ENCODE data around the gene EHD4.

Gene EHD4

GRCh38 chr15:41874736-41875135 is 97.6 kb downstream of the EHD4 start:
- DNase-seq: no peak

GRCh38 chr15:41873711-41874110 is 98.6 kb downstream of the EHD4 start:
- no peak for DNase-seq

DNA sequence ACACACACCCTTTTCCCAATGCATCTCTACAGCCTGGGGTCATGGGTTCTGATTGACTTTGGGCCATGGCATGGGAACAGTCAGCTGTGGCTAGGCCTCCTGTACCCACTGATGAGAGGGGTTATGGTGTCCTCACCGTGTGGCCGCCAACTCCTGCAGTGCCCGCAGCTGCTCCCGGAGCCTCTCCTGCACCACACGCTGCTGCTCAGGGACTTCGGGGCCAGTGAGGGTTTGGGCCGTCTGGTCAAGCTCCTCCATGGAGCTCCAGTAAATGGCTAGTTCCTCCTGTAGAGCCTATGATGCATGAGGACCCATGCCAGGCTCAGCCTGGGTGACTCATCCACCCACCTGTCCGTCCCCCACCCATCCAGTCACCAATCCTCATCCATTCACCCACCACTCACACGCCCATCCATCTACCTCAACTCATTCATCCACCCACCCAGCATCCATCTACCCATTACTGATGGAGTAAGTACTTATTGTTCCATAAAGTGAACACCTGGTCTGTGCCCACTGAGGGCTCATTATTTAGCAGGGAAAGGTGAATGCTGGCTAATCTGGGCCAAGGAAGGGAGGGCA is 100.1 kb downstream of the EHD4 start:
- no peak for DNase-seq

- no peak for DNase-seq
These were observed 101.0 kb downstream of the EHD4 start for GRCh38 chr15:41871175-41871905.

GRCh38 chr15:41870689-41871081 is 101.7 kb downstream of the EHD4 start:
- DNase-seq: peak; percentile 40 to 57

DNA sequence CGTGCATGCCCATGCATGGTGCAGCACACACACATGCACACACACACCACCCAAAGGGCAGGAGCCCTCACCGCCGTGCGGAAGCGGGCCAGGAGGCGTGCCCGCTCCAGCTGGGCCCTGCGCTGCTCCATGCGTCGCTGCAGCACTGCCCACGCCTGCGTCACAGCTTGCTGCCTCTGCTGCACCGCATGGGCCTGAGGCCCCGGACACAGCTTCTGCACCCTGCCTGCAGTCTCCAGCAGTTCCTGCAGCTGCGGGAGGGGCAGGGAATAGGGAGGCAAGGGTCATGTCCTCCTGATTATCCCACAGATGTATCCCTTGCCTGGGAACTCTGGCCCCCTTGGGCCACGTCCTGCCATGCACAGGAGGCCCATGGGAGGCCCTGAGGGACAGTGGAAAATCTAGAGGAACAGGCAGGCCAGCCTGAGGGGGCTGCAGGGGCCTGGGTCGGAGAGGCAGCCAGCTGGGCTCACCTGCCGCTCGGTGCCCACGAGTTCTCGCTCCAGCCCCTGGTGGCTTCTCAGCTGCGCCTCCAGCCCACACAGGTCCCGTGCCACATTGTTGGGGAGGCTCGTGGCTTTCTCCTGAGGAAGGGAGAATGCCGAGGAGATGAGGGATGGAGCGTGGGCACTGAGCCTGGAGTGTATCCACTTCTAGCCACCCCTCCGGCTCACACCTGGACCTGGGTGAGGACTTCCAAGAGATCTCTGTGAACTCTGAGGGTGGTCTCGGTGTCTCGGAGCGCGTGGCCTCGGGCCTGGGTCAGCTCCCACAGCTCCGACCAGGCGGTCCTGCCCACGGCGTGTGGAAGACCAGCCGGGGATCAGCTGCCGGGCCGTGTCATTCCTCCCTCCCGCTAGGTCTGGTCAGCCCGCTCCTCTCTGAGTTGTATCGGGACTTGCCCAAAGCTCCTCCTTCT is 102.3 kb downstream of the EHD4 start:
- no peak for DNase-seq

DNA sequence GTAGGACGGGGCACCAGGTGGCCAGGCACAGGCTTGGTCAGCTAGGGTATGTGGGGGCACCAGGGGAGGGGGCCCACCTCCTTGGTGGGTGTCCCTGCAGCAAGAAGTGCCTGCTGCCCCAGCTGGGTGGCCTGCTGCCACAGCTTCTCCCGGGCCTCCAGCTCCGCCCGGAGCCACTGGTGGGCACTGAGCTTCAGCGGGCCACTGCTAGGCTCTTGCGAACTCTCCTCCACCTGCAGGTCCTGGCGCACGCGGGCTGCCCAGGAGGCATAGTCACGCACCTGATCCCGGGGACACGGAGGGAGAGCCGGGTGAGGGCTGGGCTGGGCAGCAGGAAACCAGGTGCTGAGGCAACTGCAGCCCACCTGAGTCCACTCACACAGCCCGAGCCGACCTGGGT is 104.0 kb downstream of the EHD4 start:
- DNase-seq: no peak

DNA sequence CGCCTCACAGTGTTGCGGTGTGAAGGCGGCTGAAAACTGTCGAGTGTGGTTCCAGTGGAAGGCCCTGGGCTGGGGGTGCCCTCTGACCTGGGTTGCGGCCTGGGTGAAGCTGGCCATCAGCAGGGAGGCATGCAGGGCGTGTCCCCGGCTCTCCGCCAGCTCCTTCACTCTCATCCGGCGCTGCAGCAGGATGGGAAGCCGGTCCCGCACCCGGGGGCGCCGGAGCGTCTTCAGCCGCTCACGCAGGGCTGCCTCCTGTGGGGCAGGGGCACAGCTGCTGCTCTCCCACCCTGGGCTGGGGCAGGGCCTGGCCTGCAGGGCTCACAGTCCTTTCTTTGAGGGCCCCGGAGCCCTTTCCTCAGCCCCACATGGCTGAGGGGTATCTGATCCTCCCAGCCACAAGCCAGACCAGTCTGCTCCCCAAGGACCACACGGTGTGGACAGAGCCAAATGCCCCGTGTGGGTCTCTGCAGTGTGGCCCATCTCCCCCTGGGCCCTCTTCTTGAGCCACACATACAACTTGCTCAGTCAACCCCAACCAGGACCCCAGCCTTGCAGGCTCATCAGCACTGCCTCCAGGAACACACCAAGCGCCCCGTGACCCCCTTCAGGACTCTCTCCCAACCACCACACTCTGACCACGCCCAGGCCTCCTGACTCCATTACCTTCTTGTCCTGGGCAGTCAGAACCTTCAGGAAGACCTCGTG is 105.3 kb downstream of the EHD4 start:
- no peak for DNase-seq

- DNase-seq: no peak
These were observed 106.1 kb downstream of the EHD4 start for GRCh38 chr15:41866263-41866703.

- no peak for DNase-seq
These were observed 106.8 kb downstream of the EHD4 start for GRCh38 chr15:41865490-41866055.

DNA sequence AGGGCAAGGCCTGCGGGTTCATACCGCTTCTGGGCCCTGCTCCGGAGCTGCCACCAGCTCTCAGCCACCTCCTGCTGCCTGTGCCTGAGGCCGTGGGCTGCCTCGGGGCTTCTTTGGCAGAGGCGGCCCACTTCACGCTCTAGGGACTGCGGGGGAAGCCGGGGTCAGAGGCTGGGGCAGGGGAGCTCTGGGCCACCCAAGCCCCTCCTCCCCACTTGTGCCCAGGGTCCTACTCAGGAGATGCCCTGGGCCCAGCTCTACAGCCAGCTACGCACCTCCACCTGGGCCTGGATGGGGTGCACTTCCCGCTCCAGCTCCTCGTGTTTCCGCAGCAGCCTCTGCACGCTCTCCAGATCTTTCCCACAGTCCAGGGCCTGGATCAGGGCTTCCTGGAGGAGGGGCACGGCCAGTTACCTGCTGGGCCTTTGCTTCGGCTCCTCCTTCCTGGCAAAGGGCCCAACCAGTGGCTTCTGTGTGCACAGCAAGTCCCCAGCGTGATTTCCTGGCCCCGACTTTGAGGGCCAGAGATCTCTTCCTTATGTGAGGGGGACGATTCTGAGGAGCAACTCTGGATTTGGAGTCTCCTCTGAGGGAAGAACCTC is 109.7 kb downstream of the EHD4 start:
- no peak for DNase-seq

DNA sequence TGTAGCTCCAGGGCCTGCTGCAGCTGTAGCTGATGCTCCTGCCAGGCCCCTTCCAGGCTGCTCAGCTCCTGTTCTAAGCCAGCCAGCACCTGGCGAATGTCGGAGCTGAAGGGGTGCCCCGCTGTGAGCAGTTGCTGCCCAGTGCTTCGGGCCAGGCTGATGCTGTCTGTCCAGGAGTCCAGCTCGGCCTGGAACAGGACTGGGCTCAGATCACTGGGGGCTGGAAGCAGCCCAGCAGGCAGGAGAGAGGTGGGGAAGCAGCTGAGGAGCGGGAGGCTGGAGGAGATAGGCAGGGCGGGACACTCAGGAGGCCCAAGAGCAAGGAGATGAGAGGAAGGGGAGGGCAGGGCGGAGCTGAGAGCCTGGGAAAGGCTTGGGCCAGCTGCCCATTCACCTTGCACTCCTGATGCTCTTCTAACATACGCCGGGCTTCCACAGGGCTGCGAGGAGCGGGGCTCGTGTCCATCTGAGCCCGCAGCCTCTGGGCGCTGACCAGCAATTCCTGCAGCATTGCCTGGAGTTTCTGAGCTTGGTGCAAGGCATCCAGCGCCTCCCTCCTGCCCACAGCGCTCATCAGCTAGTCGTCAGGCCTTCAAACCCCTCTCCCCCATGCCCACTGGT is 110.5 kb downstream of the EHD4 start:
- DNase-seq: no peak

DNA sequence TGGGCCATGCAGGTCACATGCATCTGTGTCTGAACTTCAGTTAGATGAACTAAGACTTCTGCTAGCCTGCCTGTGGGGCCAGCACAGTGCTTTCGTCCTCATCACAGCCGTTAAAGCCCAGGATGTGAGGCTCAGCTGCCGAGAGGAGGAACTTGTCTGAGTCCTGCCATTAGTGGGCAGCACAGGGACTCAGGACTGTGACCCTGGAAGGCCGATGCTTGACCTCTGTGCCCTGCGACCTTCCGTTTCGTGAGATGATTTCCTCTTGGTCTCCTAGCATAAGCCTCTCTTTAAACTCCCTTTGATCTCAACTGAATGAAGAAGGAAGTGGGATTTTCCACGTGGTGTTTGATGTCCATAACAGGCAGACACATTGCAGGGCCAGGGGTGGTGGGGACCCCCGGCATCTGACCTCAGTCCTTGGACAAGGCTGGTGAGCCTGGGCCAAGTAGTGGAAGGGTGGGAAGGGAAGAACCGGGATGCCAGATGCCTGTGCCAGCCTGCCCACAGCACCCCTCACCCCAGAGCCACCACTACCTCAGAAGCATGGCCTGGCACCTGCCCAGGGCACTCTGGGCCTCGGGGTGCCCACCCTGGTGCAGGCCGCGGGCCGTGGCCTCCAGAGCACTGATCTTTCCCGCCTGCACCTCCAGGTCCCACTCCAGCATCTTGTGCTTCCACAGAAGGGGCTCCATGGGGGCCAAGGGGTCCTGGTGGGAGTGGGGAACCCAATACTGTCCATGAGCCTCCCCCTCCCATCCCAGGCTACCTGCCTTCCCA is 112.1 kb downstream of the EHD4 start:
- DNase-seq: no peak

DNA sequence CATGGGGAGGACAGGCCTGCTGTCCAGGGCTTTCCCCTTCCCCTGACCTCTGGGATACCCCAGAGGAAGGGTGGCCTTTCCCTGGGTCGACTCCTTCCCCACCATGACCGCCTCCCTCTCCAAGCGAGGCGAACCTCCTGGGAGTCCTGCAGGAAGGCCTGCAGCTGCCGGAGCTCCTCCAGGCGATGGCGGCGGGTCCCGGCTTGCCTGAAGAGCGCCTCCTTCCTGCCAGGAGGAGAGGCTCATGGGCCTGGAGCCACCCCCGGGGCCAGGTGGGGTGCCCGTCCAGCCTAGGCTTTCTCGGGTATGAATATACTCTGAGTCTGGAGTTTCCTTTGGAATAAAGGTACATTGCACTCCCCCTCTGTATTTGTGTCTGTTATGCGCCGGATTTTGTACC is 113.6 kb downstream of the EHD4 start:
- no peak for DNase-seq

GRCh38 chr15:41857316-41857715 is 115.0 kb downstream of the EHD4 start:
- DNase-seq: no peak

DNA sequence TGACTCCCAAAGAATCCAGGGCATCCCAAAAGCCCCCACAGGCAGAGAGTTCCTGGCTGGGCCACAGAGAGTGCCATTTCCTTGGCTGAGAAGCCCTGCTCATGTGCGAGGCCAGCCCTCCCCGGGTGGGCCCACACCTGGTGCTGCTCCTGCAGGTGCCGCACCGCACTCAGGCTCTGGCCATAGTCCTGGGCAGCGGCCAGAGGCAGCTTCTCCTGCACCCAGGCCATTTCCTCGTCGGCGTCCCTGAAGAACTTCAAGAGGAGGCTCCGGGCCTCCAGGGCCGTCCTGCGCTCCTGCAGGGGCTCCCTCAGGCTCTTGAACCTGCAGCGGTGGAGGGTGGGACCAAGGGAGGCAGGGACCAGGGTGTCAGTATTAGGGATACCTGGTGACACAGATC is 115.6 kb downstream of the EHD4 start:
- DNase-seq: no peak

GRCh38 chr15:41856262-41856661 is 116.1 kb downstream of the EHD4 start:
- DNase-seq: no peak

DNA sequence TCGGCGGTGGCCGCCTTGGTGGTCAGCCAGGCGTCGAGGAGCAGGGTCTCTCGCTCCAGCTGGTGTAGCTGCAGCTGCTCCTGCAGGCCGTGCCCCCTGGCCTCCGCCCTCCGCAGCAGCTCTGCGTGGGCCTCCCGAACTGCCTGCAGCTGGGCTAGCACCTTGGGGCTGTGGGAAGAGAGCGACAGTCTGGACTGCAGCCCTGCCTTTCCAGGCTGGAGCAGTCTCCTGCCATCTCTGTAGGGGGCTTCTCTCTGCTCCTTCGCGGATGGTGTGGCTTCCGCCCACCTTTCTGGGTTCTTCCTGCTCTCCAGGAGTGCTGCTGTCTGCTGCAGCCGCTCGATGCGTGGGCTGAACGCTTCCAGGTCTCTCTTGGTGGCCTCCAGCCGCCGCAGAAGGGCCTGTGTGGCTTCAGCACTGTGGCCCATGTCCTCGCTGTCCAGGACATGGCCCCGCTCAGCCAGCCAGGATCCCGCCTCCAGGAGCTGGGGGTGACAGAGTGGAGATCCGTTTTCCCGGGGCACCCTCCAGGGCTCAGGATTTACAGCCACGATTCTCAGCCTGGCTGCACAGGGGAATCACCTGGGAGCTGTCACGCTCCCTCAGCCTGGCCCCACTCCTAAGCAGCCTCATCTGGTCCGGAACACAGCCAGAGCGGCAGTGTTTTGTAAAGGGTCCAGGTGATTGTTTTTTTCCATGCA is 116.9 kb downstream of the EHD4 start:
- no peak for DNase-seq

DNA sequence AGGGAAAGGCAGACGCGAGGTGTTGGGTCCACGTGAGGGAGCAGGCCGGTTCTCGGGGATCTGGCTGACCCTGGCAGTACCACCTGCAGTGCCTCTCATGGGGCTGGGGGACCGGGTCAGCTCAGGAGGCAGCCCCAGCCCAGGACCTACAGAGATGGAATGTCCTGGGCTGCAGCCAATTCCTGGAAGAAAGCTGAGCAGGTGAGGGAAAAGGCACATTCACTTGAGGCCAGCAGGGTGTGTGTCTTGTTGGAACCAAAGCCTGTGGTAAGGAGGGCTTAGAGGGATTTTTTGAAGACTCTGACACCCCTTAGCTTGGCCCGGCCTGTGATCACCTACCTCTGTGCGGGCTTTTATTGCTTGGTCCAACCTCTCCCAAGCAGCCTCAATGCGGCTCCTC is 117.9 kb downstream of the EHD4 start:
- no peak for DNase-seq

GRCh38 chr15:41853831-41854230 is 118.5 kb downstream of the EHD4 start:
- no peak for DNase-seq

Measured in stimulated activated CD4-positive, alpha-beta T cell treated with anti-CD3 and anti-CD28 coated beads, Interleukin-2, amount 100 ng/mL, for 48 hours (primary cell).